Stimulated activated CD4-positive, alpha-beta T cell treated with anti-CD3 and anti-CD28 coated beads, Interleukin-12 subunit alpha, Interleukin-12 subunit beta, amount 100 ng/mL, for 24 hours (primary cell): ENCODE results near the gene PGP.
"Not testable (repeated sequence)": the region's sequence is repeated elsewhere in the genome, so short reads cannot be mapped to it uniquely, and the experiment has no call there.

Experiments
- DNase-seq, 2 experiments: peaks; one replicate each; pipeline ENCODE4 v3.0.0-alpha.2; 2020; ENCODE audit warnings: low read depth in 2 of 2

PGP gene

DNA sequence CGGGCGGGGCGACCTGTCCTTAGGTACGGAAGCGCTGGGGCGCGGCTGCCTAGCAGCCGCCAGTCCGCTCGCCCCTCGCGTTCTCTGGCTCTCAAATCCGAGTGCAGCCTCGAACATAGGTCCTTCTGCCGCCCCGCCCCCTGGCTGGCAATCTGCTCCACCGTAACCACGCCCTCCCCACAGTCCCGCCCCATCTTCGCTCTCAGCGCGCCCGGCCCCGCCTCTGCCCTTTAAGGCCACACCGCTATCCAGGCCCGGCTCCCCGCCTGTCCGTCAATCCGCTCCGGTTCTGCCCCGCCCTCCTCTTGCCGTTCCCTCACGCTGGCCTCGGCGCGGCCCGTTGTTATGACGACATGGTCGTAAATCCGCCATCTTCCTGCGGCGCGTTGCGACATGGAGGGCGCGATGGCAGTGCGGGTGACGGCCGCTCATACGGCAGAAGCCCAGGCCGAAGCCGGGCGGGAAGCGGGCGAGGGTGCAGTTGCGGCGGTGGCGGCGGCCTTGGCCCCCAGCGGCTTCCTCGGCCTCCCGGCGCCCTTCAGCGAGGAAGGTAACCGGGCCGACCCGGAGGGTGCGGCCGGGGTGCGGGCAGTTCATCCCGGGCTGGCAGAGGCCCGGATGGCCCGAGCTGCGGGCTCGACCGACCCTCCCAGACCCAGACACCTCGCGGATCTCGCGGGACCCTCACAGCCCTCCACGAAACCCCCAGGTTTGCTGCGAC is 8.7 kb upstream of the PGP start, which contains the start of gene E4F1:
Gene E4F1 (plus strand): TSS at position 371 of the 721 bp plus-strand sequence. CDS start 23 bp downstream, at position 394.
- peak; percentile 98 to 100 for DNase-seq

DNA sequence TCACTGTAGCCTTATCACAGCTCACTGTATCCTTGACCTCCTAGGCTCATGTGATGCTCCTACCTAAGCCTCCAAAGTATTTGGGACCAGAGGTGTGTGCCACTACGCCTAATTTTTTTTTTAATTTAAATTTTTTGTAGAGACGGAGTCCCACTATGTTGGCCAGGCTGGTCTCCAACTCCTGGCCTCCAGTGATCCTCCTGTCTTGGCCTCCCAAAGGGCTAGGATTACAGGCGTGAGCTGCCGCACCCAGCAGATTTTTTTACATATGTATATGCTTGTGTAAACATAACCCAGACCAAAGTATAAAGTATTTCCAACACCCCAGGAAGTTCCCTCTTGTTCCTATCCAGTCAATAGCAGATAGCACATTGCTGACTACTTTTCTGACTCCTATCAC is 1.7 kb upstream of the PGP start:
- no peak for DNase-seq

- DNase-seq: no peak
Measured at GRCh38 chr16:2213817-2214718, 572 bp downstream of the PGP start.

GRCh38 chr16:2212362-2213324 is 2.0 kb downstream of the PGP start:
- no peak for DNase-seq

DNA sequence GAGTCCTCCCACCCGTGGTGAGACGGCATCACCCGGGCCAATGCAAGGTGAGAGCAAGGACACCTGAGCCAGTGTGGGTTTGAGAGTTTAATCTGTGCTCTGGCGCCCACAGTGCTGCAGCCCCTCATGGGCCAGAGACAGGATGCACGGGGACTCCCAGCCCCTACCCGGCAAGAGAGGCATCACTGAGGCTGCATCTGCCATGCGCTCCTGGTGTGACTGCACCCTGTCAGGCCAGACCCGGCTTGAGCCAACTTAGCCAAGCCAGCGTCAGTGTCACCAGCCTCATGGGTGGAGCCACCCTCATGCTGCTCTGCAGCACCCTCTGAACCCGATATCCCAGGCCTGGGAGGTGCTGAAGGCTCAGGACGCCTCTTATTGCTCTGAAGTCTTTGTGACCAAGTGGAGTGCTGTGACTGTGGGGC is 2.7 kb downstream of the PGP start:
- DNase-seq: no peak

DNA sequence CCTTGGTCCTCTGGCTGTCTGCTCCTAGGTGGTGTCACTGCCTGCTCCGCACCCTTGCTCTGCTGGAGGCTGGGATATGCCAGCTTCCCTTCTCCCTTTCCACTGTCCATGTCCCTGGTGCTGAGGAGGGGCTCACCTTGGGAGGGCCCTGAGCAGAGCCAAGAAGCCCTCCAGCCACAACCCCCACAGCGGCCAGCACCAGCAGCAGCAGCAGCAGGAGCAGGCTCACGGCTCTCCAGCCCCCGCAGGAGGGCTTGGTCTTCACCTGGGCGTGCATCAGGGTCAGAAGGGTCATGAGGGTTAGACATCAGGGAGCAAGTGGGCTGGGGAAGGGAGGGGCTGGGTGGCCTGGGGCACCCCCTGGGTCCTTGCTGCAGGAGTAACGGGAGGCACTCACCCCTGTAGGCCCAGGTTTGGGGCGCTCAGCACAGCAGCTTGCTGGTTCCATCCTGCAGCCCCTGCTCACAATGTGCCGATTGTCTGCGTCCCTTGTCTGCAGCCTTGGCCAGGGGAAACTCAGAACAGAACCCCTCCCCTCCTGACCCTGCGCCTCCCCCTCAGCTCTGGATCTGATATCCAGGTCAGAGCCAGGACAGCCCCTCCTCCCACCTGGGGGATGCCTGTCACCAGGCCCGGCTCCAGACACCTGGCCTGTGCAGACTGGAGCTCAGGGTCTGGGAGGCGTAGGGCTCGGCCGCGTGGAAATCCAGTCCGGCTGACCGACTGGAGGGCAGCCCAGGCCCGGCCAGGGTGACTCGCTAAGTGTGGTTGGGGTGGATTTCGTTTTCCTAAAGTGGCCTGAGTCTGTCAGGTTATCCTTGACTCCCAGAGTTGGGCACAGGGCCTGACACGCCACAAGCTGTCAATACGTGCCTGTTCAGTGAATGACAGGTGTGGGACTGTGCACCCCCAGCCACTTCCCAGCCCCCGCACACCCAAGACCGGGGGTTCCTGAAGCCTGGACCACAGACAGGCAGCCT is 4.0 kb downstream of the PGP start, which contains the start of gene BRICD5:
Gene BRICD5 (minus strand): TSS at position 478 of the 980 bp plus-strand sequence. CDS start 30 bp downstream, at position 448.
- no peak for DNase-seq

DNA sequence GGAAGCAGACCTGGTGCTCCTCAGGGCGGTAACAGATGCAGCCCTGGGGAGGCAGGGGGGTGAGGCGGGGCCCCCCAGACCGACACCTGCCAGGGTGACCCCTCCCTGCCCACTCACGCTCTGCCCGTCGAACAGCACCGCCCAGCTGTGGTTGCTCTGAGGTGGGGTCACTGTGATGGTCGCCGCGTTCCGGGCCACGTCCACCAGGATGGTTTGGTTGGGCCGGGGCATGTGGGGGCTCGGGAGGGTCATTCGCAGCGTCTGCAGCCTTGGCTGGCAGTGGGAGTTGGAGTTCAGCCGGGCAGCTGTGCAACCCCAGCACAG is 4.7 kb downstream of the PGP start:
- DNase-seq: no peak

DNA sequence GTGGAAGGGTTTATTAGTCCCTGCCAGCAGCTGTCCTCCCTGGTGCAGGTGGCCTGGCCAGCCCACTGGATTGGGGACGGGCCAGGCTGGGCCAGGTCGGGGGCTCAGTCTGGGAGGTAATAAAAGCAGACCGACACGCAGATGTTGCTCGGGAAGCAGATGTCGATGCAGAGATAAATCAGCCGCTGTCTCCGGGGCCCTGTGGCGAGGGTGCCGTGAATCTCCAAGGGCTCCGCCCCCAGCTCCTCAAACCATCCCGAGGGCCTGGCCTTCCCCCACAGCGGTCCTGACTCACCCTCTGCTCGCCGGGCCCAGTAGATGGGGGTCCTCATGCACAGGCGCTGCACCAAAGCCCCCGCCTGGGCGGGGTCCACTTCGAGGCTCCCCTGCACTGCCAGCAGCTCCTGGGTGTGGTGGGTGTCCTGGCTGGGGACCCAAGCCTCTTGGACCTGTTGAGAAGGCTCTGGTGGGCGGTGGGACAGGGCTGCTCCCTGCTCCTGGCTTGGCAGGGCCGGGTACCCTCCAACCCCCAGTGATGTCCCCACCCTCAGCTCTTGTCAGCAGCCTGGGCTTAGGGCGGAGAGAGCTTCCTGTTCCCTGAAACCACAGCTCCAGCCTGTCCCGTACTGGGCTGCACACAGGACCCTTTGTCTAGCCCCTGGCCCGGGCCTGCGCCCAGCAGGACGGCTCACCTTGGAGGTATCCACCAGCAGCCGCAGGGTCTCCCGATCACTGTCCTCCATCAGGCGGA is 5.2 kb downstream of the PGP start:
- DNase-seq: no peak

- DNase-seq: no peak
Measured at GRCh38 chr16:2208772-2209171, 5.9 kb downstream of the PGP start.

- DNase-seq: no peak
Measured at GRCh38 chr16:2208308-2208707, 6.3 kb downstream of the PGP start.

DNA sequence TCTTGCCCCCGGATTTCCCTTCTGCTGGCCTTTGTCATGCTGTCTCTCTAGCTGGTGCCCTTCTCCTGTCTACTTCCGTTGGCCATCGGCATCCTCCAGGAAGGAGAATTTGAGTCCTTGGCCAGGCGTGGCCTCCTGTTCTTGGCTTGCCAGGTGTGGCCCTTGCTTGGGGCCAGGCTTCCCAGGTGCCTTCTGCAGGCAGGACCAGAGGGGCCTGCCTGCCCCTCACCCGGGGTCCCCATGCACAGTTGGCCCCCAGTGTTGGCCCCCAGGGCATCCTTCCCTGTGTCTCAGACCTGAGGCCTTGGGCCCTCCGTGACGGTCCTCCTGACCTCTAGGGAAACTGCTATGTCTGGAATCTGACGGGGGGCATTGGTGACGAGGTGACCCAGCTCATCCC is 6.8 kb downstream of the PGP start:
- DNase-seq: no peak

DNA sequence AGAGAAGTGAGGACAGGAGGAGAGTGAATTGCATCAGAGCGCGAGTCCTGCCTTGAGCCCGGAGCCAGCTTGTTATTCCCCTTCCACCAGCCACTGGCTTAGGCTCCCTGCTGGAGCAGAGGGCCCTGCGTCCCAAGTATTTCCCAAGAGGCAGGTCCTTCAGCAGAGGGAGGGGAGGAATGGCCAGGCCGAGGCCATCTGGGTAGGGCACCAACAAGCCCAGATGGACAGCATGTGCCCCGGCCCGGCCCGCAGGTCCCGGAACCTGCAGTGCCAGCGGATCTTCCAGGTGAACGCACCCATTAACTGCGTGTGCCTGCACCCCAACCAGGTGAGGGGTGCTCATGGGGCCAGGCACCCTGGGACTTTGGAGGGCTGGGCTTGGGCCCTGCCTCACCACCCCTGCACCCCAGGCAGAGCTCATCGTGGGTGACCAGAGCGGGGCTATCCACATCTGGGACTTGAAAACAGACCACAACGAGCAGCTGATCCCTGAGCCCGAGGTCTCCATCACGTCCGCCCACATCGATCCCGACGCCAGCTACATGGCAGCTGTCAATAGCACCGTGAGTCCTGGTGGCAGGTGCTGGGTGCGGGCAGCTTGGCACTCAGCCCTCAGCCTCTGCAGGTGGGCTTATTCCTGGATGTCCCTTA is 7.7 kb downstream of the PGP start:
- DNase-seq: no peak

DNA sequence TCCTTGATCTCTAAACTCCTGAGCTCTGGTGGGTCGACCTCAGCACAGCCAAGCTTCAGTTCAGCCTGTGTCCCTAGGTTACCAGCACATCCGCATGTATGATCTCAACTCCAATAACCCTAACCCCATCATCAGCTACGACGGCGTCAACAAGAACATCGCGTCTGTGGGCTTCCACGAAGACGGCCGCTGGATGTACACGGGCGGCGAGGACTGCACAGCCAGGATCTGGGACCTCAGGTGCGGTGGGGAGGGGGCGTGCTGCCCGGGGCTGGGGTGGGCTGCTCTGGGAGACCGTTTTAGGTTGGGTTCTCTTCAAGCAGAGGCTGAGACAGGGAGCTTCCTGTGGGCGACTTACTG is 8.2 kb downstream of the PGP start:
- no peak for DNase-seq

- DNase-seq: no peak
Measured at GRCh38 chr16:2205967-2206313, 8.7 kb downstream of the PGP start.

DNA sequence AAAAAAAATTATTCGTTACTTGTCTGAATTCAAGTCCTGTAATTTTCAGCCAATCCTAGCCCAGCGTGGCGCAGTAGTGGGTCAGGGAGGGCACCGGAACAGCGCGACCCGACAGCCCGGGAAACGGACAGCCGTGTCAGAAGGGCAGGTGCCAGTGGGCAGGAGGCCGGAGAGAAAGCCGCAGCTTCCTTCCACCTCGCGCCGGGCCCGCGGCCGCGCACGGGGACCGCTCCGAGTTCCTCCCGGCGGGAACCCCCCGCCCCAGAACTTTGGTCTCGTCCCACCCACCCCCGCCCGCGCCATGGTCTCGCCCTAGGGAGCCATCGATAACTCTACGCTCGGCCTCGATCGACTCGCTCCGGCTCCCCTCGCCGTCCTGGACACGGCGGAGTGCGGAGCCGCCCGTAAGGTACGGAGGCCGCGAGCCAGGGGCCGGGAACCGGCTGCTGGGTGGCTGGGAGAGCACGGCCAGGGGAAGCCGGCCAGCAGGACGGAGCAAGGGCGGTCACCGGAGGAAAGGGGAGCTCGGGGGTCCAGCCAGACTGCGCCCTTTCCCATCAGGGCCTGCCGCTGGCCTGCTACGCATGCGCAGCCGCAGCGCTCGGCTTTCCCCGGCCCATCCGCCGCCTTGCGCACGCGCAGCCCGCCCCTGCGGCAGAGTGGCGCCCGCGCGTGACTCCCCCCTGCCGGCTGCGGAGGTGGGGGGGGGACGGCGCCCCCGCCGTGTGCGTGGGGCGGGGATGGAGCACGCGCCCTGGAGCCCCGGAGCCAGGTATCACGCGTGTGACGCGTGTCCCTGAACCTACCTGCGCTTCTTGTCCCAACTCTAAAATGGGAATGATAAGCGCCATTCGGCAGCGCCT is 9.3 kb downstream of the PGP start, which contains the start of gene MLST8:
Gene MLST8 (plus strand): TSS at position 351 of the 863 bp plus-strand sequence. CDS start 632 bp downstream, outside the sequence.
- DNase-seq: peak; percentile 75 to 80

DNA sequence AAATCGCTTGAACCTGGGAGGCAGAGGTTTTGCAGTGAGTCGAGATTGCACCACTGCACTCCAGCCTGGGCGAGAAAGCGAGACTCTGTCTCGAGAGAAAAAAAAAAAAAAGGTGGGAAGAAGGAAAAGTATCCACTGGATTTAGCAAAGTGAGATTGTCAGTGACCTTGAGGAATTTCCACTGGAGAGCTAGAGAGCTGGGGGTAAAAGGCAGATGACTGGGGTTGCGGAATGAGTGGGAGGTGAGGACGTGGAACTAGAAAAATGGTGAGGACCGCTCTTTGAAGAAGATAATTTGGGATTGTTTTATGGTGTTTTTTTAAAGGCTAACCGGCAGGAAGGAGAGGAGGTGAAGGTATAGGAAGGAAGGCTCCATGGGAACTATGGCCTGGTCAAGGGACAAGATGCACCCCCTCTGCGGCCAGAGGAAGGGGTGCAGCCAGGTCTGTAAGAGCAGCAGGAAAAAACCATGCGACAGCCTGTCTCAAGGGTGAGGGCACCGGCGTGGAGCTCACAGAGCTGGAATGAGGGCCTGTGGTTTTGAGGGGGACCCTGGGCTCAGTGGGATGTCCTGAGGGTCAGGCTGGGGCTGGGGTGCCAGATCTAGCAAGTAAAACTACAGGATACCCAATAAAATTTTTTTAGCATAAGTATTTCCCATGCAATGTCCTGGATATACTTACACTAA is 10.1 kb downstream of the PGP start:
- no peak for DNase-seq

DNA sequence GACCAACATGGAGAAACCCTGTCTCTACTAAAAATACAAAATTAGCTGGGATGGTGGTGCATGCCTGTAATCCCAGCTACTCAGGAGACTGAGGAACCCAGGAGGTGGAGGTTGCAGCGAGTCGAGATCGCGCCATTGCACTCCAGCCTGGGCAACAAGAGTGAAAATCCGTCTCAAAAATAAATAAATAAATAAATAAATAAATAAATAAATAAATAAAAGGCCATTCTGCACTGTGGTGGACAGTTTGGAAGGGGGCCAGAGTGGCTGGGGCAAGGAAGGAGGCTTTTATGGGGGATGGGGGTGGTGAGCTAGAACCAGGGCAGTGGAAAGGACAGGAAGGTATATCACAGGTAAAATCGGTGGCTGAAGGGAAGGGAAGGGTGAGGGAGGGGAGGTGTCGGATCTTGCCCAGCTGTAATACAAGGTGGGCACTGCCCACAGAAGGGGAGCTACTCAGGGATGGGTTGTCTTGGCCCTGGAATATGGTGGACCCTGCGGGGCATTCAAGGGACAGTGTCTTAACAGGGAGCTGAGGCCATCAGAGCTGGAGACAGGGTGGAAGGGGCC is 11.4 kb downstream of the PGP start:
- not testable (repeated sequence) for DNase-seq
